ENCODE data around the gene ERN2. TPM values are rescaled to one million over a fixed set of nuclear protein-coding genes. Genes with fewer than 3 reads are reported as not detected.

Gene ERN2
- total and polyA plus RNA-seq, 2 donors from 2014 or later: not detected

DNA sequence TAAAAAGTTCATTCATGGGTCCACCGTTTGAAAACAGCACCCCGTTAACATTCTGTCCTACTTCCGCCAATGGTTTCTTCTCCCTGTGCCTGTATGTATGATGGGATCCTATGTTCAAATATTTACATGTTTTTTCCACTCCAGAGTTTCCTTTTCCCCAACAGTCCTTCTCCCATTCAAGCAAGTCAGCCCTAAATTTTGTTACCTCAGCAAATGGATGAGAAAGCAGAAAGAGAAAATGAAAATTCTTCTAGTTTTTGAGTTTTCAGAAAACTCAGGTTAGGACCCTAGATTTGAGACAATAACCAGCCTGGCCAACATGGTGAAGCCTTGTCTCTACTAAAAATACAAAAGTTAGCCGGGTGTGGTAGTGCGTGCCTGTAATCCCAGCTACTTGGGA is 3.5 kb upstream of the ERN2 start:
- Histone ChIP-seq H3K27me3 (ENCODE audit: control insufficient read depth, insufficient read depth, low read length) (peaks cover 7% of the 10 kb centered on the region), H3K27ac (ENCODE audit: low read depth in 2 of 2, low read length in 2 of 2) (no peak overlapping the region), H3K4me1 (ENCODE audit: control insufficient read depth in 2 of 3, insufficient read depth in 2 of 3, low read depth in 1 of 3, low read length in 3 of 3) (no peaks in the 10 kb centered on the region), H3K9ac (ENCODE audit: low read length in 3 of 3) (no peak overlapping the region), H3K4me3 (ENCODE audit: low read length in 3 of 3) (no peak overlapping the region), H3K9me3 (ENCODE audit: control insufficient read depth in 2 of 3, insufficient read depth in 1 of 3, low read length in 3 of 3) (no peaks in the 10 kb centered on the region), H3K36me3 (ENCODE audit: control insufficient read depth in 2 of 3, insufficient read depth in 3 of 3, low read length in 3 of 3) (no peaks in the 10 kb centered on the region)
- TF ChIP-seq CTCF (IDR thresholded peaks at IDR 0.05; ENCODE audit: borderline replicate concordance, extremely low read depth, insufficient read depth): no peak
- intact Hi-C loops (cut with DNase I): no loop called here
- DNase-seq (no peak), FAIRE-seq (no peak)

- no peaks in the 10 kb centered on the region for H3K36me3 ChIP-seq (ENCODE audit: control insufficient read depth in 2 of 3, insufficient read depth in 3 of 3, low read length in 3 of 3)
- H3K9ac ChIP-seq (ENCODE audit: low read length in 3 of 3): no peak overlapping the region
- H3K4me3 ChIP-seq (ENCODE audit: low read length in 3 of 3): no peak overlapping the region
- H3K4me1 ChIP-seq (ENCODE audit: control insufficient read depth in 2 of 3, insufficient read depth in 2 of 3, low read depth in 1 of 3, low read length in 3 of 3): no peaks in the 10 kb centered on the region
- intact Hi-C loops (cut with DNase I): no loop called here
- peaks cover 7% of the 10 kb centered on the region for H3K27me3 ChIP-seq (ENCODE audit: control insufficient read depth, insufficient read depth, low read length)
- H3K27ac ChIP-seq (ENCODE audit: low read depth in 2 of 2, low read length in 2 of 2): no peak overlapping the region
- FAIRE-seq (no peak), DNase-seq (no peak)
- no peak for TF ChIP-seq CTCF (IDR thresholded peaks at IDR 0.05; ENCODE audit: borderline replicate concordance, extremely low read depth, insufficient read depth)
- peaks cover 0 to 5% (median 0%) of the 10 kb centered on the region in 3 donors for H3K9me3 ChIP-seq (ENCODE audit: control insufficient read depth in 2 of 3, insufficient read depth in 1 of 3, low read length in 3 of 3)
Measured at GRCh38 chr16:23711785-23712184, 1.2 kb downstream of the ERN2 start.

GRCh38 chr16:23710504-23710903 is 2.5 kb downstream of the ERN2 start:
- Histone ChIP-seq H3K9ac (ENCODE audit: low read length in 3 of 3) (no peak overlapping the region), H3K9me3 (ENCODE audit: control insufficient read depth in 2 of 3, insufficient read depth in 1 of 3, low read length in 3 of 3) (peaks cover 0 to 5% (median 0%) of the 10 kb centered on the region in 3 donors), H3K27me3 (ENCODE audit: control insufficient read depth, insufficient read depth, low read length) (peaks cover 7% of the 10 kb centered on the region), H3K36me3 (ENCODE audit: control insufficient read depth in 2 of 3, insufficient read depth in 3 of 3, low read length in 3 of 3) (no peaks in the 10 kb centered on the region), H3K4me1 (ENCODE audit: control insufficient read depth in 2 of 3, insufficient read depth in 2 of 3, low read depth in 1 of 3, low read length in 3 of 3) (no peaks in the 10 kb centered on the region), H3K27ac (ENCODE audit: low read depth in 2 of 2, low read length in 2 of 2) (no peak overlapping the region), H3K4me3 (ENCODE audit: low read length in 3 of 3) (no peak overlapping the region)
- FAIRE-seq (no peak), DNase-seq (no peak)
- no peak for TF ChIP-seq CTCF (IDR thresholded peaks at IDR 0.05; ENCODE audit: borderline replicate concordance, extremely low read depth, insufficient read depth)
- intact Hi-C loops (cut with DNase I): no loop called here

DNA sequence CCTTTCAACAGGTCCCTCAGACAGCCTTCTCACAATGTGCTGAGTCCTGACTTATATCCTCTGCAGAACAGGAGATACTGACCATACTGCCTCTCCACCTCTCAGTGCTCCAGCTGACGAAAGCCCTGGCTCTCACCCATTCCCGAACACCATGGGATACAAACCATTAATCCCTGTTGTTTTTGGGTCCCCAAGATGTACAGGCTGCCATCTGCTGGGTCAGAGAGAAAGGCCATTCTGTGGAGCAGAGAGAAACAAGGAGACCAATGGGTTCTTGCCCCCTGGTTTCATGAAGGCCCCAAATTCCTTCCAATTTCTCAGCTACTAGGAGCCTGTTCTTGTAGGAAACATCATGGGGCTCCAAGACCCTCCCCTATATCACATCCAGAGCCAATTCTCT is 3.0 kb downstream of the ERN2 start:
- Histone ChIP-seq H3K4me3 (ENCODE audit: low read length in 3 of 3) (no peak overlapping the region), H3K9ac (ENCODE audit: low read length in 3 of 3) (no peak overlapping the region), H3K27ac (ENCODE audit: low read depth in 2 of 2, low read length in 2 of 2) (no peak overlapping the region), H3K36me3 (ENCODE audit: control insufficient read depth in 2 of 3, insufficient read depth in 3 of 3, low read length in 3 of 3) (no peaks in the 10 kb centered on the region), H3K4me1 (ENCODE audit: control insufficient read depth in 2 of 3, insufficient read depth in 2 of 3, low read depth in 1 of 3, low read length in 3 of 3) (no peaks in the 10 kb centered on the region), H3K27me3 (ENCODE audit: control insufficient read depth, insufficient read depth, low read length) (peaks cover 7% of the 10 kb centered on the region), H3K9me3 (ENCODE audit: control insufficient read depth in 2 of 3, insufficient read depth in 1 of 3, low read length in 3 of 3) (peaks cover 0 to 5% (median 0%) of the 10 kb centered on the region in 3 donors)
- FAIRE-seq (no peak), DNase-seq (no peak)
- TF ChIP-seq CTCF (IDR thresholded peaks at IDR 0.05; ENCODE audit: borderline replicate concordance, extremely low read depth, insufficient read depth): no peak
- intact Hi-C loops (cut with DNase I): no loop called here

All from kidney (tissue), 14 donors.